IPS DF 6.9 (cell line): Measurements from ENCODE around the gene SPOCD1.

Experiments used
- DNase-seq: peaks from one replicate; pipeline ENCODE4 v3.0.0-alpha.2; 2013; ENCODE audit warnings: low read depth, low spot score
- H3K27ac ChIP-seq: one replicate; pipeline ENCODE4 v1.5.1; 2013; ENCODE audit warnings: low read length, control low read depth
- H3K27me3 ChIP-seq: 2 replicates; pipeline ENCODE4 v1.6.1; 2013; ENCODE audit warnings: mild to moderate bottlenecking, low read length; ENCODE audit not compliant: control insufficient read depth, insufficient read depth
- H3K36me3 ChIP-seq: 2 replicates; pipeline ENCODE4 v1.6.1; 2013; ENCODE audit warnings: low read length; ENCODE audit not compliant: control insufficient read depth, insufficient read depth
- H3K4me1 ChIP-seq: 2 replicates; pipeline ENCODE4 v1.6.1; 2013; ENCODE audit warnings: low read length; ENCODE audit not compliant: control insufficient read depth, insufficient read depth
- H3K4me3 ChIP-seq: 2 replicates; pipeline ENCODE4 v1.5.1; 2013; ENCODE audit warnings: mild to moderate bottlenecking, low read length
- H3K9me3 ChIP-seq: 2 replicates; pipeline ENCODE4 v1.6.1; 2013; ENCODE audit warnings: low read length, inconsistent platforms; ENCODE audit not compliant: control insufficient read depth, insufficient read depth
- WGBS: extraction: QIAGEN DNeasy Blood & Tissue Kit; methylation state at CpG from one replicate; pipeline ENCODE4 v1.1.7; 2013; ENCODE audit warnings: mixed read lengths, missing lambda C conversion rate; ENCODE audit not compliant: insufficient read length, insufficient coverage; 5-methylcytosine and 5-hydroxymethylcytosine counted together

Gene SPOCD1

DNA sequence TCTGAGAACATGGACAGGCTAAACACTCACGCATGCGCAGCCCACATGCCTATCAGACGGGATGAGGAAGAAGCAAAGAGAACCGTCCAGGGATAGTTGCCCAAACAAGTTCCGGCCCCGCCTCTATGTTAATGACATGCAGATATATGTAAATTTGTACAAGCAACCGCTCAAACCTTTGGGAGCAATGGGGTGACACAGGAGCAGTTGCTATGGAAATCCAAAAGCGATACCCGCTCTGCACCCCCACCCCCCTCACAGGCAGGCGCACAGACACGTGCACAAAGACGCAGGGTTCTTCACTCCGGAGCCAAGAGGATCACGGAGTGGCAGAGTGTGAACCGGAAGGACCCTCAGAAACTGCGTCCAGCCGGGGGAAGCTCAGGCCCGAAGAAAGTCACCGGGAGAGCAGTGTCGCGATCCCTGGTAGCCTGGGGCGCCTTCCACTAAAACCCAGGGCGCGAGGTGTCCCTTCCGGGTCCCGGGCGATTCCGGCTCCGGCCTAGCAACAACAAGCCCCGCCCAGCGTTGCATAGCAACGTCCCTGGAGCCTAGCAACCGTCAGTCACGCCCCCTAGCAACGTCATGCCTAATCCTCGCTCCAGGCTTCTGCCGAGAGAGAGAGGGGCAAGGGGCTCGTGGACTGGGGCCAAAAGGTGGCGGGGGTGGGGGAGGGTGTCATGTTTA lies 27.5 kb downstream of the SPOCD1 start:
- Histone ChIP-seq H3K27ac (no peak overlapping the region), H3K27me3 (no peaks in the 10 kb centered on the region), H3K9me3 (no peaks in the 10 kb centered on the region), H3K4me3 (peak overlapping the region; percentile 64; the same call in 1 of the 2 replicates), H3K4me1 (peaks cover 5% of the 10 kb centered on the region; the same call in 1 of the 2 replicates), H3K36me3 (no peaks in the 10 kb centered on the region; the same call in 1 of the 2 replicates)
- WGBS, result no CpG with 5 or more reads among the region's 39 CpGs
- DNase-seq, result peak; percentile 83

DNA sequence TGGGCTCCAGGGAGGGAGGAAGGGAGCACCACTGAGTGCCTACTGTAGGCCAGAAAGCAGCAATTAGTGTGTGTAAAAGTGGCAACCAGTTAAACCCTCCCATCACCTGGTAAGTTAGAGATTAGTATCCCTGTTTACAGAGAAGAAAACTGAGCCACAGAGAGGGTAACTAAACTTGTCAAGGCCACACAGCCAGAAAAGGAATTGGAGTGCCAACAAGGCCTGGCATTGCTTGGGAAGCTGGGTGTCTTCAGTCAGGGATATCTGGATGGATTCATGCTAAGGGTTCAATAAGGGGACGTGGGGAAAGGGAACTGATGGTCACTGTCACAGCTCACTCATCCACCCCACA lies 28.1 kb downstream of the SPOCD1 start:
- Histone ChIP-seq H3K9me3 (no peaks in the 10 kb centered on the region), H3K27ac (no peak overlapping the region), H3K36me3 (no peaks in the 10 kb centered on the region), H3K27me3 (no peaks in the 10 kb centered on the region), H3K4me3 (peak overlapping the region; percentile 64; the same call in 1 of the 2 replicates), H3K4me1 (peaks cover 7% of the 10 kb centered on the region)
- no peak for DNase-seq
- no CpG with 5 or more reads among the region's 1 CpG for WGBS

DNA sequence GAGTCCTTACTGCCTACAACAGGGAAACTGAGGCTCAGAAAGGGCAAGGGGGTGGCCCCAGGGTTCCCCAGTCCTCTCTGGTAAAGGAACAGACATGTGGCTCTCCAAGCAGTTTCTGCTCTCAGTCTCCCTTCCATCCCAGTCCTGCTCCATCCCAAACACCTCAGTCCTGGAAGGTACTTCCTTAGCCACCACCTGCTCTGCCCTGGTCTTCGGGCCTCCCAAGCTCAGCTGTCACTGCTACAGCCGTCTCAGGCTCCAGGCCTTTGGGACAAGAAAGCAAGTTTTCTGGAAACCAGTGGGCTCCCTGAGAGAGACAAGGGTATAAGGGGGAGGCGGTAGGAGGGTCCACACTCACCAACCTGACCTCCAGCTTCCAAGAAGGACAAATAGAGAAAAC lies 28.6 kb downstream of the SPOCD1 start:
- Histone ChIP-seq H3K4me1 (peaks cover 10% of the 10 kb centered on the region), H3K9me3 (no peaks in the 10 kb centered on the region), H3K27ac (no peak overlapping the region), H3K27me3 (no peaks in the 10 kb centered on the region), H3K36me3 (no peaks in the 10 kb centered on the region), H3K4me3 (no peak overlapping the region)
- DNase-seq, result no peak
- no CpG with 5 or more reads among the region's 3 CpGs for WGBS

DNA sequence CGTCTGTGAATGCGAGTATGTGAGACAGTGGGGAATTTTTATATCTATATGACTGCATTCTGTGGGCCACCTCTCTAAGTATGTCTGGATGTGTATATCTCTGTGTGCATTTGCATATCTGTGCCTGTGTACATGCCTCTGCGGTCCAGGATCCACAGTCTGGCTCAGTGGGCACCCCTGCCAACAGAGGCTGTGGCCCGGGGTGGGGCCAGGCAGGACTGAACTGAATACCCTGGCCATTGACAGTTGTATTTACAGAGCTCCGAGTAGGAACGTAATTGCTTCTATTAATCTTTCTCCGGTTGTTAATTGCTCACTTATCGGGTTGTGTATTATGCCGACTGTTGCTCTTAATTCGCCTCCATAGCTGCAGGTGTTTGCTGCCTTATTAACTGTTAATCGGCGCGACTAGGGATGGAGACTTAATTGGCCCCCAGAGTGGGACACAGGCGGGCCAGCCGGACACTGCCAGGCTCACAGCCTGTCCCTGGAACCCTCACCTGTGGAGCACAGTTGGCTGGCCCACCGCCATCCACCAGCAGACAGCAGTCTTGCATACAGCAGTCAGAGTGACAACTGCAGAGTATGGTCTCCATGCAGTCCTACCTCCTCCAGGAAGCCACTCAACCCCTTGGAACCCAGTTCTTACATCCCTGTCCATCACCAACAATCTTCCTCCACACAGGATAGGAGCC lies 29.3 kb downstream of the SPOCD1 start:
- H3K9me3 ChIP-seq, result no peaks in the 10 kb centered on the region
- H3K27ac ChIP-seq, result no peak overlapping the region
- H3K36me3 ChIP-seq, result no peaks in the 10 kb centered on the region
- WGBS, result no CpG with 5 or more reads among the region's 16 CpGs
- H3K4me1 ChIP-seq, result peaks cover 13% of the 10 kb centered on the region
- H3K27me3 ChIP-seq, result no peaks in the 10 kb centered on the region
- no peak for DNase-seq
- H3K4me3 ChIP-seq, result no peak overlapping the region

DNA sequence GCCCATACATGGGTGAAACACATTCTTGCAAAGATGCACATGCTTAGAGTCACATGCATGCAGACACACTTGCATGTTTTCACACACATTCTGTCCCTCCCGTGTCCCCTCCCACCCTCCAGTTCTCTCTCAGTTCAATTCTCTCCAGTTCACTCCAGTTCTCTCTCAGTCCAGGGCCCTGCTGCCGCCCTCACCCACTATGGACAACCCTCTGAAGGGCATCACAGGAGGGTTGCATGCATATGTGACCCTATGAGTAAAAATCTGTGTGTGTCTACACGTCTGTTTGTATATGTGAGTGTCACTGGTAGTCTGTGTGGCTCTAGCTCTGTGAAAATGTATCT lies 29.9 kb downstream of the SPOCD1 start:
- H3K27ac ChIP-seq, result no peak overlapping the region
- H3K9me3 ChIP-seq, result no peaks in the 10 kb centered on the region
- no CpG with 5 or more reads among the region's 3 CpGs for WGBS
- no peak overlapping the region for H3K4me3 ChIP-seq
- no peaks in the 10 kb centered on the region for H3K36me3 ChIP-seq
- H3K27me3 ChIP-seq, result no peaks in the 10 kb centered on the region
- peaks cover 13% of the 10 kb centered on the region for H3K4me1 ChIP-seq
- DNase-seq, result no peak

DNA sequence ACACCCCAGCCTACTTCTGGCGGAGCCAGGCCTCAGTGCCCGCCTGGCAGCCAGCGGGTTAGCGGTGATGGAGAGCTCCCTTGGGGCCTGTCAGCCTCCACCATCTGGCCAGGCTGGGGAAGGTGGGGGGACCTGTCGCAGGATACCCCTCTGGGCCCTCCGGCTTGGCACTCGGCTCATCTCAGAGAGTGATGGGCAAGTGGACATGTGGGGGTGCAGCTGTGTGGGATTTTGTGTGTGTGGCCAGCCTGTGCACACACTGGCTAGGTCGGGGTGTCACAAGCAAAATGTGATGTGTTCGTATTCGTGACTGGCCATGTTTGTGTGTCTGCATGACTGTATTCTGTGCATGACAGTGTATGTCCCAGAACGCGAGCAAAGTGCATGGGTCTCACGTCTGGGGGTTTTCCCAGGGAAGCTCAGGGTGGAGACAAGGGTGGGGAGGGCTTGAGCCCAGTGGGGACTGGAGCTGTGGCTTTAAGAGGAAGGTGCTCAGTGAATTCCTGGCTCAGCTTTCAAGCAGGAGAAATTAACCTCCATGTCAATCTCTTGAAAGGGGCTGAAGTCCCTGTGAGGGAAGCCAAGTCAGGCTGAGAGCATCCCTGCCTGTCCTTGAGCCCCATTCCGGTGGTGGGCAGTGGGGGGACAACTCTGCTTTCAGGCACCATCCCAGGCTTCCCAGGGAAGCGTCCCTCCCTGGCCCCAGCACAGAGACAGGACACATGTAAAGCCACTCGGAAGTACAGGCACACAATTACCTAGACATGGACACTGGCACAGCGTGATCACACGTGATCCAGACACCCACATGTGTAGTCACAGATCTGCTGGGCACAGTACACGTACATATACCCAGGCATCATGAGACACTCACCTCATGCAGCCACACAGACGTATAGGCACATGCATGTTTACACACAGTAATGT lies 30.5 kb downstream of the SPOCD1 start:
- no peak overlapping the region for H3K4me3 ChIP-seq
- peaks cover 13% of the 10 kb centered on the region for H3K4me1 ChIP-seq
- no peak overlapping the region for H3K27ac ChIP-seq
- no peaks in the 10 kb centered on the region for H3K27me3 ChIP-seq
- WGBS, result no CpG with 5 or more reads among the region's 20 CpGs
- H3K9me3 ChIP-seq, result no peaks in the 10 kb centered on the region
- no peaks in the 10 kb centered on the region for H3K36me3 ChIP-seq
- DNase-seq, result no peak

DNA sequence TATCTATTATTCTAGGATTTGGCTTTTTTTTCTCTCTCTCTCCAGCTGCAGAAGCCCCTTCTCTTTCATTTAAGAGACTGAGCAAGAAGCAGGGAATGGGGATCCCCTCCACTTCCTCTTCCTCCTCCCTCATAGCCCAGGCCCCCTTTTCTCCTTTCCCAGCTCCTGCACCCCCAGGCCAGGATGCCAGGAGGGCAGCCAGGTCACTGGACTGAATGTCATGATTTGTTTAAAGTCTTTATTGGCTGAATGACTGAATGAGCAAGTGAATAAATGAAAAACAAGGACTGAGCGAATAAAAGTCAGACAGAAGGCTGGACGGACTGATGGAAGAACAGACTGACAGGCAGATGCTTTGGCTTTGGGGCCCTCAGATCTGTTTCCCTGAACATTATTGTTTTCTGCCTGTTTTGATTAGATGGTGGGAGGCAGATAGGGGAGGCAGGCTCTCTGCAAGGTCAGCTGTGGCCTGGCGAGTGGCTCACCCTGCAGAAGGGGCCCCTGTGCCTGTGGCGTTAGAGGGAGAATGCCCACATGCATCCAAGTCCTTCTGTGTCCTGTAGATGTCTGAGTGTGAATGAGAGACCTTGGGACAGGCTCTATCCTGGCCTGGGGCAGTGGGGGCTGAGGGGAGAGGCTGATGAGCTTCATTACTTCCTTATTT lies 31.3 kb downstream of the SPOCD1 start:
- Histone ChIP-seq H3K4me3 (no peak overlapping the region), H3K36me3 (no peaks in the 10 kb centered on the region), H3K27me3 (no peaks in the 10 kb centered on the region), H3K4me1 (peaks cover 13% of the 10 kb centered on the region), H3K27ac (no peak overlapping the region), H3K9me3 (no peaks in the 10 kb centered on the region)
- DNase-seq, result no peak
- no CpG with 5 or more reads among the region's 4 CpGs for WGBS

DNA sequence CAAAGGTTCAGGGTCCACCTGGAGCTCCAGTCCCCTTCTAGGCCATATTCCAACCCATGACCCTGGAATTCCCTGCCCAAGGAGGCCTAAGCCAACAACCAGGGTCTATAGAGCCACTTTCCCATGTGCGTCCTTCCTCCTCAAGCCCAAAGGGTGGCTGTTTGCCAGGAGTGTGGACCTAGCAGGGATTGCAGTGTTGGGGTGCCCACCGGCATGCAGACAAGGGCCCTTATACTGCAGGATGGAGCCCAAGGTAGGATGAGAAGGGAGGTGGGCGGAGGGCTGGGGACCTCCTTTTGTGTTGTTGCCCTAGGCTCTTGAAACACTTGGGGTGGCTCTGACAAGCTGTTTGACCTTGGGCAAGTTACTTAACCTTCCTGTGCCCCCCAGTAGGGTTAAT lies 32.0 kb downstream of the SPOCD1 start:
- WGBS, result no CpG with 5 or more reads among the region's 3 CpGs
- no peaks in the 10 kb centered on the region for H3K27me3 ChIP-seq
- H3K27ac ChIP-seq, result no peak overlapping the region
- no peak for DNase-seq
- peaks cover 13% of the 10 kb centered on the region for H3K4me1 ChIP-seq
- no peaks in the 10 kb centered on the region for H3K9me3 ChIP-seq
- H3K4me3 ChIP-seq, result no peak overlapping the region
- H3K36me3 ChIP-seq, result no peaks in the 10 kb centered on the region

DNA sequence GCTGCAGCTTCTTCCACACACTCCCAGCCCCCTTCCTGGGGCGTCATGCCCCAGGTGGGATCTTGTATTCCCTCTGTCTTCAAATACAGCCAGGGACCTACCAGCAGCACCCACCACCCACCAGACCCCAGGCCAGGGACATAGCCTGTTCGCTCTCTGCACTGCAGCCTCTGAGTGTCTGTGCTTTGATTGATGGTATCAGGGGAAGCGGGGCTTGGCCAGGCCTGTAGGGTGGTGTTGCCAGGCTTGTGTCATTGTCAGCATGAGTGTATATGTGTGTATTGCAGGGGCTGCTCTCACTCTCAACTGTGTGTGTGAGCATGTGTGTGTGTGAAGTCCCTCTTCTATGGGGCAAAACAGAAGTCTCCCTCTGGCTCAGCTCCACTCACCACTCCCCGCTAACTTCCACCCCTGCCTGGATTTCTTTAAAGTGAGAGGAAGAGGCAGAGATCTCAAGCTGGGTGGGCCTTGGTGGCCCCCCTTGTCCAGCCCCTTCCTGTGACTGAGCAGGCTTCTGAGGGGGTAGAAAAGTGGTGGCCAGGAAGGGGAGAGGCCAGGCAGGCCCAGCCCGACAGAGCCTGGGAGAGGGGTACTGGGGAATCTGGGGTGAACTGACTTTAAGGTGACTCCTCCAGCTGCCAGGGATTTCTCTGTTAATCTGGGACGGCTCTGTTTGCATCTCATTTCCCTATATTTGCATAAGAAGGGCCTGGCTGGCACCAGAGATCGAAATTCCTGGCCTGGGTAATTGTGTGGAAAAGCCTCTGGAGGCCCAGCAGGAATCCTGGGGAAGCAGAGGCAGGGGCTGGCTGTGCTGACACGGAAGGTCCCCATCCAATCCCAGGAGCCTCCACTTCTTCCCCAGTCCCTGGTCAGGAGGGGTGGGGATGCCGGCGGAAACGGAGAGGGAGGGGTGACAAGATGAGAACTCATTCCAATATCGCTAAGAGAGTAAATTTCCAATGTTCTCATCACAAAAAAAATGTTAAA lies 33.1 kb downstream of the SPOCD1 start:
- no peak overlapping the region for H3K27ac ChIP-seq
- no peaks in the 10 kb centered on the region for H3K36me3 ChIP-seq
- no CpG with 5 or more reads among the region's 12 CpGs for WGBS
- no peak overlapping the region for H3K4me3 ChIP-seq
- H3K27me3 ChIP-seq, result no peaks in the 10 kb centered on the region
- DNase-seq, result no peak
- H3K9me3 ChIP-seq, result no peaks in the 10 kb centered on the region
- peaks cover 10% of the 10 kb centered on the region for H3K4me1 ChIP-seq
